ENCODE data around the gene RNF212B.
"Not testable (repeated sequence)": the region's sequence is repeated elsewhere in the genome, so short reads cannot be mapped to it uniquely, and the experiment has no call there.

Gene RNF212B, protein sequence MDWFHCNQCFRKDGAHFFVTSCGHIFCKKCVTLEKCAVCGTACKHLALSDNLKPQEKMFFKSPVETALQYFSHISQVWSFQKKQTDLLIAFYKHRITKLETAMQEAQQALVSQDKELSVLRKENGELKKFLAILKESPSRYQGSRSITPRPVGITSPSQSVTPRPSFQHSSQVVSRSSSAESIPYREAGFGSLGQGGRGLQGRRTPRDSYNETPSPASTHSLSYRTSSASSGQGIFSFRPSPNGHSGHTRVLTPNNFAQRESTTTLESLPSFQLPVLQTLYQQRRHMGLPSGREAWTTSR

DNA sequence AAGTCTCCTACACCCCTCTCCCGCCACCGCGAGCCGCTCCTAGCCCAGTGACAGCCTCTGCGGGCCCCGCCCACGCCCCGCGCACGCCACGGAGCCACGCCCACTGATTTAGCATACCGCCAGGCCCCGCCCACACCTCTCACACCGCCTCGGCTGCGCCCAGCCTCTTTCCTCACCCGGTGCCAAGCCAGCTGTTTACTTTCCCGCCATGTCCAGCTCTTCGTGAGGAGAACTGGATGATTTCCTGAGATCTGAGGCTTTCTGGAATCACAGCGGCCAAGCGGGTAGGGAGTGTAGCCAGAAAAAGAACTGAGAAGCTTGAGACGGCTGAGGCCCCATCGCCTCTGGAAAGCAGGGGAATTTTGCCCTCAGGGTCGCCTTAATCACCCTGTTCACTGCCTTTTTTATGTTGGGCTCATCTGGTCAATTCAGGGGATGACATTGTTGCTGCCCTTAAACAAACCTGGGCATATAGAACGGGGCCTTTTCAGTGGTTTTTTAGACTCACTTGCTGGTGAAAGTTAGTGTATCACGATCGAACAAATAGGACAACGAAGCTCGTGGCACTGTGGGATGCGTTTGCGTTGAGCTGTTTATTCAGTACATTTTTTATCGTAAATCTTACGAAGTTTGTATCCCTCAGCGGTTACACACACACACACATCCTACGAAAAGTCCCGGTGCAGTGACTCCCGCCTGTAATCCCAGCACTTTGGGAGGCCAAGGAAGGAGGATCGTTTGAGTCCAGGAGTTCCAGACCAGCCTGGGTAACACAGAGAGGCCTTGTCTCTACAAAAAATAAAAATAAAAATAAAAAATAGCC lies at the start of gene RNF212B:
RNF212B (plus strand) TSS at position 165 of the 823 bp plus-strand sequence. CDS start 2,410 bp downstream, outside the sequence.
- FAIRE-seq = peak; percentile 62
- TF ChIP-seq POLR2A (IDR thresholded peaks at IDR 0.05; ENCODE audit: low read depth, low read length) = no peak
- peak; percentile 79 for DNase-seq (ENCODE audit: insufficient read length, low spot score)

DNA sequence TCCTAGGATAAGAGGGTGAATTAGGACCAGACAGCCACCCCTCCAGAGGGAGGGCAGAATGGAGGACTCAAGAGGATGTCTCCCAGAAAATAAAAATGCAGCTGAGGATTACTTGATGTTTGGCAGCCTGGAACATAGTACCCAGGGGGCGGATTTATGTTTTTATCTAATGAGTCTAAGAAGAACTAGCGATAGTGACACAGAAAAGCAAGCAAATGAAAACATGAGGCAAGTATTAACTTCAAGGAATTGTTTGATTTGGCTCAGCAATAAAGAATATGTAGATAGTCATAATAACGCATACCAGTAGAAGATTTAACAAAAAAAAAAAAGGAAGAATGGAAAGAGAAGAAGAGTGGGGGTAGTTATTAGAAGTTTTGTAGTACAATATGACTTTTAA lies 44.3 kb upstream of the RNF212B start:
- no peak for FAIRE-seq
- no peak for TF ChIP-seq POLR2A (IDR thresholded peaks at IDR 0.05; ENCODE audit: low read depth, low read length)
- no peak for DNase-seq (ENCODE audit: insufficient read length, low spot score)

DNA sequence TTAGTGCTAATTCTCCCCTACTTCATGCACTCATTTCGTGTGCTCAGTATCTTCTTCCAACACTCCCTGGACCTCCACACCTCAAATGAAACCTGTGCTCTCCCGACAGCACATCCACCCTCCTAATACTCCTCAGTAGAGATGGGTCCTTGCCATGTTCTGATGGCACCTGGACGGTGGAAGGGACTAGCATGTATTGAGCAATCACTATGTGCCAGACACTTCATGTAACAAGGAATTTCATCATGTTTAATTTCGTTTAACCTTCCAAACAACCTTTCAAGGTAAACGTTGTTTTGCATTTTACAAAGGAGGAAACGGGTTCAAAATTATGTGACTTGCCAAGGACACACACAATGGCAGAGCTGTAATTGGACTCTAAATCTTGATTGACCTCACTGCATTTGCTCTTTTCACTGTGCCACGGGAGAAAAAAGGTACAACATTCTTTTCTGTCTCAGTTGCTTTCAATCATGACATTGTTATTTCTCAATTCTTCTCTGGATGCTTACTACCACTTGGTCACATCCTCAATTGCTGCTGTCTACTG lies 42.1 kb upstream of the RNF212B start:
- no peak for DNase-seq (ENCODE audit: insufficient read length, low spot score)
- no peak for FAIRE-seq
- TF ChIP-seq POLR2A (IDR thresholded peaks at IDR 0.05; ENCODE audit: low read depth, low read length) = no peak

DNA sequence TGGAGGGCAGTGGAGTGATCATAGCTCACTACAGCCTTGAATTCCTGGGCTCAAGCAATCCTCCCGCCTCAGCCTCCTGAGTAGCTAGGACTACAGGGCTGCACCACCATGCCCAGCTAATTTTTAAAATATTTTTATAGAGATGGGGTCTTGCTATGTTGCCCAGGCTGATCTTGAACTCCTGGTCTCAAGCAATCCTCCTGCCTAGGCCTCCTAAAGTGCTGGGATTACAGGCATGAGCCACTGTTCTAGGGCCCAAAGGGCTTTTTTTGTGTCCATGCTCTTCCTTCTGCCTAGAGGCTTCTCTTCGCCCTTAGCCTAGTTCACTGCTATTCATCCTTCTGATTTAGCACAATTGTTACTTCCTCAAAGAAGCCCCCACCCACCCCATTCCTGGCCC lies 41.2 kb upstream of the RNF212B start:
- FAIRE-seq; DNase-seq (ENCODE audit: insufficient read length, low spot score): not testable (repeated sequence)

DNA sequence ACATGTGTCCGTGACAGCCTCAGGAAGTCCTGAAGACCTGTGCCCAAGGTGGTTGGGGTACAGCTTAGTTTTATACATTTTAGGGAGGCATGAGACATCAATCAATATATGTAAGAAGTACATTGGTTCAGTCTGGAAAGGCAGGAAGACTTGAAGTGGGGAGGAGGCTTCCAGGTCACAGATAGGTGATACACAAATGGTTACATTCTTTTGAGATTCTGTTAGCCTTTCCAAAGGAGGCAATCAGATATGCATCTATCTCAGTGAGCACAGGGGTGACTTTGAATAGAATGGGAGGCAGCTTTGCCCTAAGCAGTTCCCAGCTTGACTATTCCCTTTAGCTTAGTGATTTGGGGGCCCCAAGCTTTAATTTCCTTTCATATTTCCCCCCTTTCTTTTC lies 38.6 kb upstream of the RNF212B start:
- not testable (repeated sequence) for FAIRE-seq; DNase-seq (ENCODE audit: insufficient read length, low spot score)

DNA sequence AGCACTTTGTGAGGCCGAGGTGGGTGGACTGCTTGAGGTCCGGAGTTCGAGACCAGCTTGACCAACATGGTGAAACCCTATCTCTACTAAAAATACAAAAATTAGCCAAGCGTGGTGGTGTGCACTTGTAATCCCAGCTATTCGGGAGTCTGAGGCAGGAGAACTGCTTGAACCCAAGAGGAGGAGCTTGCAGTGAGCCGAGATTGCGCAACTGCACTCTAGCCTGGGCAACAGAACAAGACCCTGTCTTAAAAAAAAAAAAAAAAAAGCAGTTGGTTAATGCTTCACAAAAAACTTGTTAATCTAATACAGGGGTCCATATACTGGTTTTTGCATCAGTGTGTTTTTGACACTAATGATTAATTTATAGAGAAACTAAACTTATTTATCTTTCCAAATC lies 35.7 kb upstream of the RNF212B start:
- DNase-seq (ENCODE audit: insufficient read length, low spot score) = no peak
- no peak for TF ChIP-seq POLR2A (IDR thresholded peaks at IDR 0.05; ENCODE audit: low read depth, low read length)
- no peak for FAIRE-seq

DNA sequence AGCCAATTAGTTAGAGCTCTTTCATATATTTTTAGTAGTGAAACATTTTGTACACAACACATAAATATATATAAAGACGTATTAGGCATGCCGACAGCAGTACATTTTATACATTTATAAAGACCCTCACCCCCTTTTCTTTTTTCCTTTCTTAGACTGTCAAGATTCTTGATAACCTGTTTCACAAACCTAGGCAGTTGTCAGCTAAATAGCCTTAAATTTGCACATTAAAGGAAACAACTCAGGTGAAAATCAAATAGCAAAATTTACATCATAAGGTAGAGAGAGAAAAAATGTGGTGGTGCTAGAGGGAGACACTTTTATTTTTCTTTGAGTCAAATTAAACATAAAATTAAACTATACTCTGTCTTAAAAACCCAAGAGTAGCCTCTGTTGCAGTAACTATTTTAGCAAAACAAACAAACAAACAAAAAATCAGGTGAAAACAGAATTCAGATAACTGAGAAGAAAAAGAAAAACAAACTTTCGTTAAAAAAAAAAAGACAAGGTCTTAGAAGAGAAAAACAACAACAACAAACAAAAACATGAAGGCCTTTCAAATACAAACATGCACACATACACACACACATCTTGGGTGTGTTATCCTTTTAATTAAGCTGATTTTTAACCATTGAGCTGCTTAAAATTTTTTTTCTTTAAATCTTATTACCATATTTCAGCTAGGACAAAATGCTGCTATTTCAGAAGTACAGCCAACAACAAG lies 31.2 kb upstream of the RNF212B start:
- DNase-seq (ENCODE audit: insufficient read length, low spot score) (no peak), FAIRE-seq (no peak)
- TF ChIP-seq POLR2A (IDR thresholded peaks at IDR 0.05; ENCODE audit: low read depth, low read length) = no peak

DNA sequence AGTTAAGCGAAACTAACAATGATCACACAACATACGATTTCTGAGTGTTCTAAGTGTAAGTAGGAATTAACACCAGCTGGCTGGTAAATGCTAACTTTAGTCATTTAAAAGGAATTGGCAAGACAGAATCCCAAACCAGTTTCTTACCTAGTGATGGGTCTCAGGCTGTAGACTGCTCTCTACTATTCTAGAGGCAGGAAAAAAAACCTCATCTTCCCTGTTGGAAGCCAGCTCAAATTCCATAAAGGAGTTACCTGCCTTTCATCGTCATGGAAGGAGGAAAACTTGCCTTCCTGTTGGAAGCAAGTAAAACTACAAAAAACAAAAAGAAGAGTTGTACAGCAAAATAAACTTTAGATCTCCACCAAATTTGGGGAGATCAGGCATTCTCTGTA lies 30.6 kb upstream of the RNF212B start:
- TF ChIP-seq POLR2A (IDR thresholded peaks at IDR 0.05; ENCODE audit: low read depth, low read length) = no peak
- no peak for DNase-seq (ENCODE audit: insufficient read length, low spot score)
- FAIRE-seq = no peak

DNA sequence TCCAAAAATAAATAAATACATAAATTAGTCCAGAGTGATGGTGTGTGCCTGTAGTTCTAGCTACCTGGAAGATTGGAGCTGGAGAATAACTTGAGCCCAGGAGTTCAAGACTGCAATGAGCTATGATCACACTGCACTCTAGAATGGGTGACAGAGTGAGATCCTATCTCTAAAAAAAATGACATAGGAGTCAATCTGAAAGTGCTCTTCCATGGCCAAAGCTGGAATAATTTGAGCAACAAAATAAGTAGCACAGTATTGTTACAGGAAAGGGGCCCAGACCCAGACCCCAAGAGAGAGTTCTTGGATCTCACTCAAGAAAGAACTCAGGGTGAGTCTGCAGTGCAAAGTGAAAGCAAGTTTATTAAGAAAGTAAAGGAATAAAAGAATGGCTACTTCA lies 29.4 kb upstream of the RNF212B start:
- no peak for FAIRE-seq
- TF ChIP-seq POLR2A (IDR thresholded peaks at IDR 0.05; ENCODE audit: low read depth, low read length) = no peak
- no peak for DNase-seq (ENCODE audit: insufficient read length, low spot score)

DNA sequence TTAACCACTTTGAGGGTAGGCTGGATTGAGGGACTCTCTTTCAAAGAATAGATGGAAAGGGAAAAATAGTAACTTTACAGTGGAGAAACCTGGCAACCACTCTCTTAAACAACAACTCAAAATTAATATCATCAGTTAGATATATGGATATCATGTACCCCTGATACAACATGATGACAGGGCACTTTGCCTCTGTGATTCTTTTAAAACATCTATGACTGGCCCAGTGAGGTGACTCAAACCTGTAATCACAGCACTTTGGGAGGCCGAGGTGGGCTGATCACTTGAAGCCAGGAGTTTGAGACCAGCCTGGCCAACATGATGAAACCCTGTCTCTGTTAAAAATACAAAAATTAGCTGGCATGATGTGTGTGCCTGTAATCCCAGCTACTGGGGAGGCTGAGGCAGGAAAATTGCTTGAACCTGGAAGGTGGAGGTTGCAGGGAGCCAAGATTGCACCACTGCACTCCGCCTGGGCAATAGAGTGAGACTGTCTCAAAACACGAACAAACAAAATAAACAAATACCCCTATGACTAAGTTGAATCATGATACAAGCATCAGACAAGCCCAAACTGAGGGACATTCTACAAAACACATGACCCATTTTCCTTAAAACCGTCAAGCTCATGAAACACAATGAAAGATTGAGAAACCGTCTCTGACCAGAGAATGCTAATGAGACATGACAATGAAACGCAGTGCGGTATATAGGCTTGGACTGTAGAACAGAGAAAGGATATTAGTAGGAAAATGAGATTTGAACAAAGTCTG lies 27.9 kb upstream of the RNF212B start:
- no peak for FAIRE-seq
- TF ChIP-seq POLR2A (IDR thresholded peaks at IDR 0.05; ENCODE audit: low read depth, low read length) = no peak
- no peak for DNase-seq (ENCODE audit: insufficient read length, low spot score)

DNA sequence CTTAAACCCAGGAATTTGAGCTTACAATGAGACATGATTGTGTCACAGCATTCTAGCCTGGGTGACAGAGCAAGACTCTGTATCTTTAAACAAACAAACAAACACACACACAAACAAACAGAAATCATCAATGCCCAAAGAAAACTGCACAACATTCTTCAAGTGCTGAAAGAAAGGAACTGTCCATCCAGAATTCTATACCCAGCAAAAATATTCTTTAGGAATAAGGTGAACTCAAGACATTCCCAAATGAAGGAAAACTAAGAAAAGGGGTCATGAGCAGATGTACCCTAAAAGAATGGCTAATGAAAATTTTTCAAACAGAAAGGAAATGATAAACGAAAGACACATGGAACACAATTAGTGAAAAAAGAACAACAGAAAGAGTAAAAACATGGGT lies 22.3 kb upstream of the RNF212B start:
- no peak for DNase-seq (ENCODE audit: insufficient read length, low spot score)
- no peak for TF ChIP-seq POLR2A (IDR thresholded peaks at IDR 0.05; ENCODE audit: low read depth, low read length)
- no peak for FAIRE-seq

DNA sequence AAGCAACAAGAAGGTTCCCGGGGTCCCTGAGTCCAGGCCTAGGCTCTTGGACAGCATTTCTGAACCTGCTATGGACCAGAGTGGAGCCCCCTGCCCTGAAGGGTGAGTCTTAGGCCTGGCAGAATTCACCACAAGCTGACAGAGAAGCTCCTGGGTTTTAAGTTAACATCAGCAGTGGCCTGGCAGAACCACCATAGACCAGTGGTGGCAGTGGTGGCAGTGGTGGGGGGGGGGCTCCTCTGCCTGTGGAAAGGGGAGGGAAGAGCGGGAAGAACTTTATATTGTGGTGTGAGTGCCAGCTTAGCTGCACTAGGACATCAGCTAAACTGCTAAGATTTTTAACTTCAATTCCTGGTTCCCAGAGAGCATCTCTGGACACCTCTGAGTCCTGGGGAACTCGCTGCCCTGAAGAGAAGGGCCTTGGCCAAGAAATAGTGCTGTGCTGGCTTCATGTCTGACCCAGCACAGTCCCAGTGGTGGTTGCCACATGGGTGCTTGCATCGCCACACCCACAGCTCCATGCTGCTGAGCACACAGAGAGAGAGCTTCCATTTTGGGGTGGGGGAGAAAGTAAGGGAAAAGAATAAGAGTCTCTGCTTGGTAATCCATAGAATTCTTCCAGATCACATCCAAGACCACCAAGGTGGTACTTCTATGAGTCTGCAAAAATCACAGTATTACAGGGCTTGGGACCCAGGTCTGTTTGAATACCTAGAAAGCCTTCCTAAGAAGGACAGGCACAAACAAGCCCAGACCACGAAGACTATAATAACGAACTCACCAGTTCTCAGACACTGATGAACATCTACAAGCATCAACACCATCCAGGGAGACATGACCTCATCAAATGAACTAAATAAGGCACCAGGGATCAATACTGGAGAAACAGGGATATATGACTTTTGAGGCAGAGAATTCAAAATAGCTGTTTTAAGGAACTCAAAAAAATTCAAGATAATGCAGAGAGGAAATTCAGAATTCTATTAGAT lies 20.4 kb upstream of the RNF212B start:
- no peak for FAIRE-seq
- TF ChIP-seq POLR2A (IDR thresholded peaks at IDR 0.05; ENCODE audit: low read depth, low read length) = no peak
- DNase-seq (ENCODE audit: insufficient read length, low spot score) = no peak
